Body of pancreas (tissue), 4 donors: Measurements from ENCODE around the gene SPRED3.

ENCODE experiments used
- POLR2A ChIP-seq, 3 donors: fragments of 450-650 bp; IDR thresholded peaks; one replicate each; pipeline ENCODE4 v1.6.1; 2016; ENCODE audit warnings: antibody characterized with exemption in 3 of 3, mild to moderate bottlenecking in 2 of 3
- TF ChIP-seq, protein P1 (sequence below), 7 experiments: fragments of 450-650 bp in 4 of 7; fragments of 200-600 bp in 3 of 7; sonication (generic) in 3 of 7; IDR thresholded peaks; one replicate each; pipeline ENCODE4 v1.5.1; 2016 to 2019; ENCODE audit warnings: antibody characterized with exemption in 7 of 7

DNA sequence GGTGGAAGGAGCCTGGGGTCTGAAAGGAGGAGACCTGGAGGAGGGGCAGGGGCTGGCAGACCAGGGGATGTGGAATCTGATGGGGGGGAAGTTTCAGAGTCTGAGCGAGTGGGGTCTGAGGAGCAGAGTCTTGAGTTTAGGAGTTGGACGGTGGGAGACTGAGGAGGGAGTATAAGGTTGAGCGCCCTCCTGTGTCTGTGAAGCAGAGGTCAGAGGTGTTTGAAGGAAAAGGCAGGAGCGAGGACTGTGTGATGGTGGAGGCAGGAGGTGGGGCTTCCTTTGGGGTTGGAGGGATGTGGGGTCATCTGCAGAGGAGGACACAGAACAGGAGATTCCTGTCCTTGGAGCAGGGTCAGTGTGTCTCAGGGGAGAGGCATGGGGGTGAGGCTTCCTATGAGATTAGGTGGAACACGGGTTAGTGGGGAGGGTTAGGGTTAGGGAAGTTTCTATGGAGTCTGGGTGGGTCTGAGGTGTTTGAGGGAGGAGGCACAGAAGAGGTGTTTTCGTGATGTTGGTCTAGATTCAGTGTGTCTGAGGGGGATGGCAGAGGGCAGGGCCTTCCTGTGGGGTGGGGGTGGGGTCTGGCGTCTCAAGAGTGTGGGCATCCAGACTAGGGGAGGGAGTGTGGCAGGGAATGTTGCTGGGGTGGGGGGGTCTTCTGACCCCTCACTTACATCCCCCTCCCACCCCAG is 53.3 kb downstream of the SPRED3 start:
- TF ChIP-seq POLR2A (IDR thresholded peaks at IDR 0.05): no peak
- TF ChIP-seq, protein P1, sequence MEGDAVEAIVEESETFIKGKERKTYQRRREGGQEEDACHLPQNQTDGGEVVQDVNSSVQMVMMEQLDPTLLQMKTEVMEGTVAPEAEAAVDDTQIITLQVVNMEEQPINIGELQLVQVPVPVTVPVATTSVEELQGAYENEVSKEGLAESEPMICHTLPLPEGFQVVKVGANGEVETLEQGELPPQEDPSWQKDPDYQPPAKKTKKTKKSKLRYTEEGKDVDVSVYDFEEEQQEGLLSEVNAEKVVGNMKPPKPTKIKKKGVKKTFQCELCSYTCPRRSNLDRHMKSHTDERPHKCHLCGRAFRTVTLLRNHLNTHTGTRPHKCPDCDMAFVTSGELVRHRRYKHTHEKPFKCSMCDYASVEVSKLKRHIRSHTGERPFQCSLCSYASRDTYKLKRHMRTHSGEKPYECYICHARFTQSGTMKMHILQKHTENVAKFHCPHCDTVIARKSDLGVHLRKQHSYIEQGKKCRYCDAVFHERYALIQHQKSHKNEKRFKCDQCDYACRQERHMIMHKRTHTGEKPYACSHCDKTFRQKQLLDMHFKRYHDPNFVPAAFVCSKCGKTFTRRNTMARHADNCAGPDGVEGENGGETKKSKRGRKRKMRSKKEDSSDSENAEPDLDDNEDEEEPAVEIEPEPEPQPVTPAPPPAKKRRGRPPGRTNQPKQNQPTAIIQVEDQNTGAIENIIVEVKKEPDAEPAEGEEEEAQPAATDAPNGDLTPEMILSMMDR (IDR thresholded peaks at IDR 0.05): no peak
